ENCODE measurements around the gene IQCH.

GRCh38 chr15:67385971-67386370 lies 131.4 kb downstream of the IQCH start:
- TF ChIP-seq RCOR1 (IDR thresholded peaks at IDR 0.05; ENCODE audit: insufficient replicate concordance, low read length), result no peak
- TF ChIP-seq, protein P1, sequence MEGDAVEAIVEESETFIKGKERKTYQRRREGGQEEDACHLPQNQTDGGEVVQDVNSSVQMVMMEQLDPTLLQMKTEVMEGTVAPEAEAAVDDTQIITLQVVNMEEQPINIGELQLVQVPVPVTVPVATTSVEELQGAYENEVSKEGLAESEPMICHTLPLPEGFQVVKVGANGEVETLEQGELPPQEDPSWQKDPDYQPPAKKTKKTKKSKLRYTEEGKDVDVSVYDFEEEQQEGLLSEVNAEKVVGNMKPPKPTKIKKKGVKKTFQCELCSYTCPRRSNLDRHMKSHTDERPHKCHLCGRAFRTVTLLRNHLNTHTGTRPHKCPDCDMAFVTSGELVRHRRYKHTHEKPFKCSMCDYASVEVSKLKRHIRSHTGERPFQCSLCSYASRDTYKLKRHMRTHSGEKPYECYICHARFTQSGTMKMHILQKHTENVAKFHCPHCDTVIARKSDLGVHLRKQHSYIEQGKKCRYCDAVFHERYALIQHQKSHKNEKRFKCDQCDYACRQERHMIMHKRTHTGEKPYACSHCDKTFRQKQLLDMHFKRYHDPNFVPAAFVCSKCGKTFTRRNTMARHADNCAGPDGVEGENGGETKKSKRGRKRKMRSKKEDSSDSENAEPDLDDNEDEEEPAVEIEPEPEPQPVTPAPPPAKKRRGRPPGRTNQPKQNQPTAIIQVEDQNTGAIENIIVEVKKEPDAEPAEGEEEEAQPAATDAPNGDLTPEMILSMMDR (conservative IDR thresholded peaks at IDR 0.05; ENCODE audit: low read depth, low read length), result peak; percentile 33
